Activated T-cell treated with anti-CD3 and anti-CD28 coated beads, Interleukin-2, amount 50 U/mL, for 72 hours (primary cell): ENCODE data around the gene MKKS. TPM values are rescaled to one million over a fixed set of nuclear protein-coding genes. Genes with fewer than 3 reads are reported as not detected.

Experiments
- ATAC-seq, 2 donors: fragments of 150-1000 bp; cut with Tn5 transposase; replicated peaks in 1 of 2; 2 replicates each; pipeline ENCODE4 v1.10.0; 2021; ENCODE audit warnings: moderate library complexity in 2 of 2, mild to moderate bottlenecking in 1 of 2
- DNase-seq, 2 donors: peaks; one replicate each; pipeline ENCODE4 v3.0.0; 2021 to 2022; ENCODE audit warnings: mixed read lengths in 1 of 2
- H3K27ac Mint-ChIP-seq: one replicate; pipeline ENCODE4 v1.8.0; 2022; ENCODE audit warnings: mild to moderate bottlenecking, moderate library complexity, mixed read lengths
- H3K27me3 Mint-ChIP-seq: one replicate; pipeline ENCODE4 v1.8.0; 2022; ENCODE audit warnings: low read depth, mixed read lengths
- H3K36me3 Mint-ChIP-seq, 2 donors: one replicate each; pipeline ENCODE4 v1.8.0; 2022; ENCODE audit warnings: mixed read lengths in 2 of 2, mild to moderate bottlenecking in 1 of 2; ENCODE audit not compliant: insufficient read depth in 2 of 2
- H3K4me1 Mint-ChIP-seq: one replicate; pipeline ENCODE4 v1.8.0; 2022; ENCODE audit warnings: low read depth, mixed read lengths
- H3K4me3 Mint-ChIP-seq, 2 donors: one replicate each; pipeline ENCODE4 v1.8.0; 2022; ENCODE audit warnings: mild to moderate bottlenecking in 2 of 2, mixed read lengths in 2 of 2, moderate library complexity in 2 of 2
- H3K9me3 Mint-ChIP-seq, 2 donors: one replicate each; pipeline ENCODE4 v1.8.0; 2022; ENCODE audit warnings: mixed read lengths in 2 of 2
- total RNA-seq, 2 donors: library from RNA; stranded (reverse); gene quantifications; one replicate each; pipeline ENCODE4 v1.2.3, GENCODE V29; 2022

The MKKS gene
- total RNA-seq, 2 donors from 2014 or later, result 7.7 to 9.0 TPM

GRCh38 chr20:10443936-10444335 is 9.9 kb upstream of the MKKS start:
- Mint-ChIP-seq H3K27ac (no peak overlapping the region), H3K9me3 (no peaks in the 10 kb centered on the region)
- ATAC-seq, result no peak

GRCh38 chr20:10438217-10438616 is 4.2 kb upstream of the MKKS start:
- Mint-ChIP-seq H3K36me3 (no peaks in the 10 kb centered on the region), H3K9me3 (no peaks in the 10 kb centered on the region), H3K27ac (peak overlapping the region; percentile 72), H3K4me3 (peak overlapping the region in 1 of 2 donors; percentile 34), H3K4me1 (peaks cover 30% of the 10 kb centered on the region), H3K27me3 (no peaks in the 10 kb centered on the region)
- DNase-seq (no peak), ATAC-seq (no peak)

More at GRCh38 chr20:10443936-10444335, 9.9 kb upstream of the MKKS start:
- Mint-ChIP-seq H3K27me3 (no peaks in the 10 kb centered on the region), H3K4me3 (no peak overlapping the region), H3K4me1 (peaks cover 36% of the 10 kb centered on the region), H3K36me3 (no peaks in the 10 kb centered on the region)
- no peak for DNase-seq

GRCh38 chr20:10436053-10436699 is 2.2 kb upstream of the MKKS start:
- DNase-seq (no peak), ATAC-seq (no peak)
- no peaks in the 10 kb centered on the region for H3K27me3 Mint-ChIP-seq
- no peaks in the 10 kb centered on the region for H3K9me3 Mint-ChIP-seq
- H3K4me1 Mint-ChIP-seq, result peaks cover 47% of the 10 kb centered on the region
- H3K4me3 Mint-ChIP-seq, result peak overlapping the region; percentile 67 to 91
- H3K36me3 Mint-ChIP-seq, result no peaks in the 10 kb centered on the region
- peak overlapping the region; percentile 82 for H3K27ac Mint-ChIP-seq

- ATAC-seq (peak; percentile 58 to 61), DNase-seq (peak; percentile 79)
- peak within 1 kb of the TSS; percentile 81 to 91 for H3K4me3 Mint-ChIP-seq
- no peaks in the 10 kb centered on the region for H3K27me3 Mint-ChIP-seq
- no peaks in the 10 kb centered on the region for H3K36me3 Mint-ChIP-seq
- H3K4me1 Mint-ChIP-seq, result peaks cover 53% of the 10 kb centered on the region
- peak within 1 kb of the TSS; percentile 82 for H3K27ac Mint-ChIP-seq
- H3K9me3 Mint-ChIP-seq, result no peaks in the 10 kb centered on the region
These were observed 1.1 kb upstream of the MKKS start, which contains the start of gene SLX4IP for GRCh38 chr20:10434832-10435812. Gene SLX4IP, plus strand, starts transcription at chr20:10435305. Its CDS starts 22,900 bp downstream, at chr20:10458205.

- Mint-ChIP-seq H3K4me3 (peak overlapping the region; percentile 81 to 91), H3K9me3 (no peaks in the 10 kb centered on the region), H3K4me1 (peaks cover 60% of the 10 kb centered on the region), H3K27ac (peak overlapping the region; percentile 82), H3K36me3 (no peaks in the 10 kb centered on the region), H3K27me3 (no peaks in the 10 kb centered on the region)
- ATAC-seq (peak; percentile 46 to 56), DNase-seq (peak; percentile 75 to 81)
These were observed 427 bp upstream of the MKKS start for GRCh38 chr20:10434467-10434831.

- peak overlapping the region; percentile 81 to 91 for H3K4me3 Mint-ChIP-seq
- ATAC-seq (no peak), DNase-seq (no peak)
- peaks cover 63% of the 10 kb centered on the region for H3K4me1 Mint-ChIP-seq
- peak overlapping the region; percentile 79 for H3K27ac Mint-ChIP-seq
- H3K36me3 Mint-ChIP-seq, result no peaks in the 10 kb centered on the region
- H3K27me3 Mint-ChIP-seq, result no peaks in the 10 kb centered on the region
- H3K9me3 Mint-ChIP-seq, result no peaks in the 10 kb centered on the region
These were observed 904 bp downstream of the MKKS start for GRCh38 chr20:10433014-10433622.

- no peaks in the 10 kb centered on the region for H3K36me3 Mint-ChIP-seq
- H3K27ac Mint-ChIP-seq, result no peak overlapping the region
- H3K9me3 Mint-ChIP-seq, result no peaks in the 10 kb centered on the region
- H3K27me3 Mint-ChIP-seq, result no peaks in the 10 kb centered on the region
- H3K4me1 Mint-ChIP-seq, result peaks cover 55% of the 10 kb centered on the region
- no peak for DNase-seq
- peak overlapping the region; percentile 34 to 40 for H3K4me3 Mint-ChIP-seq
- no peak for ATAC-seq
These were observed 1.9 kb downstream of the MKKS start for GRCh38 chr20:10432079-10432478.

GRCh38 chr20:10430704-10431103 is 3.3 kb downstream of the MKKS start:
- Mint-ChIP-seq H3K4me3 (peak overlapping the region; percentile 1 to 59), H3K9me3 (no peaks in the 10 kb centered on the region), H3K36me3 (no peaks in the 10 kb centered on the region), H3K27me3 (no peaks in the 10 kb centered on the region), H3K4me1 (peaks cover 45% of the 10 kb centered on the region), H3K27ac (peak overlapping the region; percentile 29)
- no peak for DNase-seq
- no peak for ATAC-seq

- H3K4me1 Mint-ChIP-seq, result peaks cover 45% of the 10 kb centered on the region
- no peaks in the 10 kb centered on the region for H3K36me3 Mint-ChIP-seq
- peak in 1 of 2 donors; percentile 18 for DNase-seq
- peak overlapping the region in 1 of 2 donors; percentile 59 for H3K4me3 Mint-ChIP-seq
- H3K27ac Mint-ChIP-seq, result peak overlapping the region; percentile 74
- ATAC-seq, result peak; percentile 33 to 63
- no peaks in the 10 kb centered on the region for H3K9me3 Mint-ChIP-seq
- H3K27me3 Mint-ChIP-seq, result no peaks in the 10 kb centered on the region
These were observed 4.0 kb downstream of the MKKS start for GRCh38 chr20:10430000-10430466.

GRCh38 chr20:10429443-10429981 is 4.5 kb downstream of the MKKS start:
- Mint-ChIP-seq H3K9me3 (no peaks in the 10 kb centered on the region), H3K27me3 (no peaks in the 10 kb centered on the region), H3K36me3 (no peaks in the 10 kb centered on the region), H3K4me3 (no peak overlapping the region), H3K4me1 (peaks cover 45% of the 10 kb centered on the region), H3K27ac (peak overlapping the region; percentile 74)
- DNase-seq (no peak), ATAC-seq (no peak)

GRCh38 chr20:10428008-10428407 is 6.0 kb downstream of the MKKS start:
- H3K36me3 Mint-ChIP-seq, result peaks cover 0 to 2% of the 10 kb centered on the region in 2 donors
- H3K27me3 Mint-ChIP-seq, result no peaks in the 10 kb centered on the region
- H3K4me1 Mint-ChIP-seq, result peaks cover 44% of the 10 kb centered on the region
- DNase-seq (no peak), ATAC-seq (no peak)
- H3K27ac Mint-ChIP-seq, result no peak overlapping the region
- no peak overlapping the region for H3K4me3 Mint-ChIP-seq
- H3K9me3 Mint-ChIP-seq, result no peaks in the 10 kb centered on the region

- Mint-ChIP-seq H3K27ac (peak overlapping the region; percentile 83), H3K9me3 (no peaks in the 10 kb centered on the region), H3K4me1 (peaks cover 39% of the 10 kb centered on the region), H3K36me3 (peaks cover 0 to 3% of the 10 kb centered on the region in 2 donors), H3K4me3 (no peak overlapping the region), H3K27me3 (no peaks in the 10 kb centered on the region)
- ATAC-seq (no peak), DNase-seq (peak; percentile 35 to 43)
These were observed 6.8 kb downstream of the MKKS start for GRCh38 chr20:10427060-10427692.
